Subcutaneous abdominal adipose tissue (tissue), 5 donors: Measurements from ENCODE around the gene CPLANE2.

Experiments used
- H3K27ac ChIP-seq: one replicate; pipeline ENCODE4 v1.7.0; 2013; ENCODE audit warnings: low read depth, mild to moderate bottlenecking, inconsistent platforms, low read length, moderate library complexity
- H3K27me3 ChIP-seq, 5 donors: one replicate each; pipeline ENCODE4 v1.7.0; 2013; ENCODE audit warnings: low read length in 5 of 5, inconsistent platforms in 1 of 5; ENCODE audit not compliant: control insufficient read depth in 5 of 5, insufficient read depth in 4 of 5
- H3K36me3 ChIP-seq, 5 donors: one replicate each; pipeline ENCODE4 v1.7.0; 2013; ENCODE audit warnings: low read length in 5 of 5; ENCODE audit not compliant: control insufficient read depth in 5 of 5, insufficient read depth in 5 of 5
- H3K4me1 ChIP-seq, 5 donors: one replicate each; pipeline ENCODE4 v1.7.0; 2013; ENCODE audit warnings: low read length in 5 of 5, mild to moderate bottlenecking in 3 of 5, moderate library complexity in 1 of 5; ENCODE audit not compliant: control insufficient read depth in 5 of 5, insufficient read depth in 5 of 5
- H3K4me3 ChIP-seq, 5 donors: one replicate each; pipeline ENCODE4 v1.7.0; 2013; ENCODE audit warnings: low read length in 5 of 5, low read depth in 1 of 5
- H3K9ac ChIP-seq, 5 donors: one replicate each; pipeline ENCODE4 v1.7.0; 2013; ENCODE audit warnings: low read length in 5 of 5, mild to moderate bottlenecking in 4 of 5, moderate library complexity in 3 of 5
- H3K9me3 ChIP-seq, 5 donors: one replicate each; pipeline ENCODE4 v1.7.0; 2013; ENCODE audit warnings: low read length in 5 of 5; ENCODE audit not compliant: control insufficient read depth in 5 of 5
- donor health status: healthy.
- donor health status: healthy.
- donor health status: healthy.
- donor health status: healthy.
- donor health status: healthy.

CPLANE2 gene

GRCh38 chr1:16211824-16212223 is 25.2 kb downstream of the CPLANE2 start:
- peaks cover 0 to 21% (median 17%) of the 10 kb centered on the region in 5 donors for H3K4me1 ChIP-seq
- H3K36me3 ChIP-seq = no peaks in the 10 kb centered on the region
- H3K9me3 ChIP-seq = no peaks in the 10 kb centered on the region
- H3K27me3 ChIP-seq = no peaks in the 10 kb centered on the region
- no peak overlapping the region for H3K27ac ChIP-seq
- H3K4me3 ChIP-seq = no peak overlapping the region
- H3K9ac ChIP-seq = no peak overlapping the region

GRCh38 chr1:16210581-16210980 is 26.4 kb downstream of the CPLANE2 start:
- Histone ChIP-seq H3K27me3 (no peaks in the 10 kb centered on the region), H3K4me1 (peaks cover 0 to 16% (median 12%) of the 10 kb centered on the region in 5 donors), H3K4me3 (no peak overlapping the region), H3K9me3 (no peaks in the 10 kb centered on the region), H3K9ac (no peak overlapping the region), H3K27ac (no peak overlapping the region), H3K36me3 (no peaks in the 10 kb centered on the region)

- no peak overlapping the region for H3K4me3 ChIP-seq
- H3K36me3 ChIP-seq = no peaks in the 10 kb centered on the region
- peaks cover 0 to 16% (median 12%) of the 10 kb centered on the region in 5 donors for H3K4me1 ChIP-seq
- H3K9ac ChIP-seq = no peak overlapping the region
- no peaks in the 10 kb centered on the region for H3K9me3 ChIP-seq
- no peak overlapping the region for H3K27ac ChIP-seq
- H3K27me3 ChIP-seq = no peaks in the 10 kb centered on the region
Observed at GRCh38 chr1:16209847-16210407, 27.1 kb downstream of the CPLANE2 start.

GRCh38 chr1:16209132-16209846 is 27.7 kb downstream of the CPLANE2 start:
- Histone ChIP-seq H3K4me1 (peaks cover 0 to 16% (median 12%) of the 10 kb centered on the region in 5 donors), H3K9ac (no peak overlapping the region)

GRCh38 chr1:16208270-16208987 is 28.6 kb downstream of the CPLANE2 start:
- H3K9ac ChIP-seq = no peak overlapping the region
- peaks cover 0 to 16% (median 12%) of the 10 kb centered on the region in 5 donors for H3K4me1 ChIP-seq
- H3K27me3 ChIP-seq = no peaks in the 10 kb centered on the region
- no peak overlapping the region for H3K27ac ChIP-seq
- H3K4me3 ChIP-seq = no peak overlapping the region
- peaks cover 0 to 5% (median 0%) of the 10 kb centered on the region in 5 donors for H3K36me3 ChIP-seq
- H3K9me3 ChIP-seq = no peaks in the 10 kb centered on the region

More at GRCh38 chr1:16209132-16209846, 27.7 kb downstream of the CPLANE2 start:
- no peaks in the 10 kb centered on the region for H3K27me3 ChIP-seq
- H3K36me3 ChIP-seq = peaks cover 0 to 2% (median 0%) of the 10 kb centered on the region in 5 donors
- H3K4me3 ChIP-seq = no peak overlapping the region
- H3K9me3 ChIP-seq = no peaks in the 10 kb centered on the region
- H3K27ac ChIP-seq = no peak overlapping the region

GRCh38 chr1:16207318-16208269 is 29.4 kb downstream of the CPLANE2 start:
- peaks cover 0 to 16% (median 12%) of the 10 kb centered on the region in 5 donors for H3K4me1 ChIP-seq
- H3K27me3 ChIP-seq = no peaks in the 10 kb centered on the region
- H3K27ac ChIP-seq = peak overlapping the region; percentile 48
- no peaks in the 10 kb centered on the region for H3K9me3 ChIP-seq
- peak overlapping the region; percentile 46 to 66 (median 57) for H3K4me3 ChIP-seq
- peak overlapping the region in 4 of 5 donors; percentile 52 to 73 (median 66) for H3K9ac ChIP-seq
- H3K36me3 ChIP-seq = peaks cover 0 to 7% (median 0%) of the 10 kb centered on the region in 5 donors

- no peaks in the 10 kb centered on the region for H3K9me3 ChIP-seq
- H3K4me3 ChIP-seq = peak overlapping the region; percentile 46 to 66 (median 58)
- H3K9ac ChIP-seq = peak overlapping the region in 4 of 5 donors; percentile 52 to 73 (median 66)
- peaks cover 0 to 8% (median 0%) of the 10 kb centered on the region in 5 donors for H3K36me3 ChIP-seq
- no peaks in the 10 kb centered on the region for H3K27me3 ChIP-seq
- H3K27ac ChIP-seq = peak overlapping the region; percentile 62
- peaks cover 0 to 16% (median 12%) of the 10 kb centered on the region in 5 donors for H3K4me1 ChIP-seq
Observed at GRCh38 chr1:16206547-16207317, 30.3 kb downstream of the CPLANE2 start.

- peak overlapping the region; percentile 49 to 68 (median 58) for H3K4me3 ChIP-seq
- H3K27me3 ChIP-seq = no peaks in the 10 kb centered on the region
- H3K27ac ChIP-seq = peak overlapping the region; percentile 60
- peak overlapping the region in 4 of 5 donors; percentile 53 to 80 (median 74) for H3K9ac ChIP-seq
- H3K36me3 ChIP-seq = peaks cover 0 to 14% (median 2%) of the 10 kb centered on the region in 5 donors
- no peaks in the 10 kb centered on the region for H3K9me3 ChIP-seq
- H3K4me1 ChIP-seq = peaks cover 0 to 16% (median 12%) of the 10 kb centered on the region in 5 donors
Observed at GRCh38 chr1:16205891-16206546, 31.0 kb downstream of the CPLANE2 start.
